ENCODE measurements around the gene KCNH1.

DNA sequence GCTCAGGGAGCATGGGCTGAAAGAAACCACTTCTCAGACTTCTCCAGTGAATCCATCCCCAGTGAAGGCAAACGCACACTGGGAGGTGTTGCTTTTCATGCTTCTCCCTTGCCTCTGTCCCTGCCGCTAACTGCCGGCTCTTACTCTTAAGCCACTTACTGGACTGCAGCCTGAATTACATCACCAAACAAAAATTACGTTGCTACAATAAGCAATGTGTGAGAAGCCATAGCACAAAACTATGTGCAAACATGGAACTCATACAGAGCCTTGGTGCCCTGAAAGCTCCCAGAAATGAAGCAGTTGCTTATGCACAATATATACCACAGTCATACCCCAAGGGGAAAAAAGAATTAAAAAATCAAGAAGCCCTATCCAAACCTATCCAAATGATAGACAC is 375.2 kb downstream of the KCNH1 start:
- TF ChIP-seq, protein P1, sequence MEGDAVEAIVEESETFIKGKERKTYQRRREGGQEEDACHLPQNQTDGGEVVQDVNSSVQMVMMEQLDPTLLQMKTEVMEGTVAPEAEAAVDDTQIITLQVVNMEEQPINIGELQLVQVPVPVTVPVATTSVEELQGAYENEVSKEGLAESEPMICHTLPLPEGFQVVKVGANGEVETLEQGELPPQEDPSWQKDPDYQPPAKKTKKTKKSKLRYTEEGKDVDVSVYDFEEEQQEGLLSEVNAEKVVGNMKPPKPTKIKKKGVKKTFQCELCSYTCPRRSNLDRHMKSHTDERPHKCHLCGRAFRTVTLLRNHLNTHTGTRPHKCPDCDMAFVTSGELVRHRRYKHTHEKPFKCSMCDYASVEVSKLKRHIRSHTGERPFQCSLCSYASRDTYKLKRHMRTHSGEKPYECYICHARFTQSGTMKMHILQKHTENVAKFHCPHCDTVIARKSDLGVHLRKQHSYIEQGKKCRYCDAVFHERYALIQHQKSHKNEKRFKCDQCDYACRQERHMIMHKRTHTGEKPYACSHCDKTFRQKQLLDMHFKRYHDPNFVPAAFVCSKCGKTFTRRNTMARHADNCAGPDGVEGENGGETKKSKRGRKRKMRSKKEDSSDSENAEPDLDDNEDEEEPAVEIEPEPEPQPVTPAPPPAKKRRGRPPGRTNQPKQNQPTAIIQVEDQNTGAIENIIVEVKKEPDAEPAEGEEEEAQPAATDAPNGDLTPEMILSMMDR (IDR thresholded peaks at IDR 0.05 in 8 of 11, conservative IDR thresholded peaks at IDR 0.05 in 3 of 11): no peak
- TF ChIP-seq POLR2AphosphoS5 (IDR thresholded peaks at IDR 0.05): no peak
